ENCODE results near the gene SUMO3. TPM values are rescaled to one million over a fixed set of nuclear protein-coding genes. Genes with fewer than 3 reads are reported as not detected.
A peak's percentile ranks its signal among the peaks of the same experiment; 100 is the strongest.

SUMO3 gene
- total RNA-seq, 6 experiments from 2014 or later = 33.4 to 41.2 (median 36.6) TPM

GRCh38 chr21:44847261-44848056 is 29.6 kb upstream of the SUMO3 start:
- intact Hi-C loops (cut with DNase I) = no loop called here
- no peak for DNase-seq
- TF ChIP-seq CTCF (IDR thresholded peaks at IDR 0.05) = no peak
- no peak for TF ChIP-seq POLR2A (IDR thresholded peaks at IDR 0.05)

GRCh38 chr21:44846485-44847260 is 28.8 kb upstream of the SUMO3 start:
- ATAC-seq (peak; percentile 36 to 67 (median 54)), DNase-seq (peak in 2 of 3 donors; percentile 46 to 54)
- H3K27ac ChIP-seq = no peak overlapping the region
- no peaks in the 10 kb centered on the region for H3K27me3 ChIP-seq
- peaks cover 0 to 9% (median 1%) of the 10 kb centered on the region in 4 donors for H3K4me1 ChIP-seq
- TF ChIP-seq CTCF (IDR thresholded peaks at IDR 0.05) (no peak), POLR2A (IDR thresholded peaks at IDR 0.05) (no peak)
- peaks cover 0 to 24% (median 19%) of the 10 kb centered on the region in 4 donors for H3K36me3 ChIP-seq
- no peaks in the 10 kb centered on the region for H3K9me3 ChIP-seq
- intact Hi-C loops (cut with DNase I) = no loop called here
- no peak overlapping the region for H3K4me3 ChIP-seq
- WGBS (ENCODE audit: insufficient coverage, low coverage, low lambda C conversion rate, missing lambda C conversion rate) = 23% methylated on average over 9 of the region's 27 CpGs

More at GRCh38 chr21:44847261-44848056, 29.6 kb upstream of the SUMO3 start:
- Histone ChIP-seq H3K27ac (no peak overlapping the region), H3K9me3 (no peaks in the 10 kb centered on the region), H3K4me1 (peaks cover 0 to 10% (median 1%) of the 10 kb centered on the region in 4 donors), H3K36me3 (peaks cover 0 to 24% (median 19%) of the 10 kb centered on the region in 4 donors), H3K27me3 (no peaks in the 10 kb centered on the region), H3K4me3 (no peak overlapping the region)
- 70% methylated on average over 3 of the region's 24 CpGs for WGBS (ENCODE audit: insufficient coverage, low coverage, low lambda C conversion rate, missing lambda C conversion rate)
- peak in 1 of 4 donors; percentile 2 for ATAC-seq

- Histone ChIP-seq H3K4me3 (peak overlapping the region in 1 of 3 donors; percentile 36), H3K9me3 (no peaks in the 10 kb centered on the region), H3K27ac (no peak overlapping the region), H3K27me3 (no peaks in the 10 kb centered on the region), H3K36me3 (peaks cover 0 to 21% (median 15%) of the 10 kb centered on the region in 4 donors), H3K4me1 (peaks cover 0 to 4% (median 1%) of the 10 kb centered on the region in 4 donors)
- ATAC-seq = no peak
- TF ChIP-seq CTCF (IDR thresholded peaks at IDR 0.05) (no peak), POLR2A (IDR thresholded peaks at IDR 0.05) (no peak)
- intact Hi-C loops (cut with DNase I) = no loop called here
- WGBS (ENCODE audit: insufficient coverage, low coverage, low lambda C conversion rate, missing lambda C conversion rate) = 33% methylated on average over 1 of the region's 1 CpG
- DNase-seq = no peak
Measured at GRCh38 chr21:44846224-44846484, 28.3 kb upstream of the SUMO3 start.

GRCh38 chr21:44845418-44846223 is 27.8 kb upstream of the SUMO3 start:
- H3K27me3 ChIP-seq = no peaks in the 10 kb centered on the region
- no peak overlapping the region for H3K27ac ChIP-seq
- DNase-seq = peak in 2 of 3 donors; percentile 70 to 73
- H3K36me3 ChIP-seq = peaks cover 0 to 15% (median 11%) of the 10 kb centered on the region in 4 donors
- H3K9me3 ChIP-seq = no peaks in the 10 kb centered on the region
- TF ChIP-seq CTCF (IDR thresholded peaks at IDR 0.05) (peak in 3 of 4 donors; percentile 27 to 46 (median 33)), POLR2A (IDR thresholded peaks at IDR 0.05) (no peak)
- peaks cover 0 to 3% (median 1%) of the 10 kb centered on the region in 4 donors for H3K4me1 ChIP-seq
- WGBS (ENCODE audit: insufficient coverage, low coverage, low lambda C conversion rate, missing lambda C conversion rate) = 24% methylated on average over 8 of the region's 34 CpGs
- intact Hi-C loops (cut with DNase I) = no loop called here
- ATAC-seq = peak; percentile 57 to 76 (median 66)
- H3K4me3 ChIP-seq = peak overlapping the region in 1 of 3 donors; percentile 36
